H1 (cell line): ENCODE data around the gene KBTBD3. TPM values are rescaled to one million over a fixed set of nuclear protein-coding genes. Genes with fewer than 3 reads are reported as not detected.

Source experiments
- EZH2 ChIP-seq: fragments of 200-600 bp; sonication (generic); IDR thresholded peaks from 2 replicates; pipeline ENCODE4 v1.7.1; 2012; ENCODE audit warnings: low read depth, mild to moderate bottlenecking, moderate library complexity, low read length, inconsistent platforms; ENCODE audit not compliant: severe bottlenecking
- polyA plus RNA-seq, 7 experiments: library from polyadenylated mRNA; depleted of rRNA in 3 of 7; stranded (reverse) in 5 of 7; unstranded in 2 of 7; fragments of >200 nt in 5 of 7; fragments of 200-250 nt in 2 of 7; gene quantifications; 1 replicate in 5 of 7; 2 replicates in 1 of 7; 4 replicates in 1 of 7; pipeline versions ENCODE4 v1.2.1 to v1.2.3, GENCODE V29; 2011 to 2013; ENCODE audit warnings: missing spikeins in 2 of 7, mixed read lengths in 2 of 7
- total RNA-seq: library from RNA; stranded (reverse); fragmentation: NEBNext Ultra II Directional; extraction: Animal tissue kit (Norgen Biotek cat#: 25700); gene quantifications from 2 replicates; pipeline ENCODE4 v1.2.1, GENCODE V29; 2021

Gene KBTBD3
- total and polyA plus RNA-seq, 2 of the 8 experiments (the other 6 are each of a cell fraction or from before 2014, with no cell fraction given) = 1.2 to 6.1 TPM

DNA sequence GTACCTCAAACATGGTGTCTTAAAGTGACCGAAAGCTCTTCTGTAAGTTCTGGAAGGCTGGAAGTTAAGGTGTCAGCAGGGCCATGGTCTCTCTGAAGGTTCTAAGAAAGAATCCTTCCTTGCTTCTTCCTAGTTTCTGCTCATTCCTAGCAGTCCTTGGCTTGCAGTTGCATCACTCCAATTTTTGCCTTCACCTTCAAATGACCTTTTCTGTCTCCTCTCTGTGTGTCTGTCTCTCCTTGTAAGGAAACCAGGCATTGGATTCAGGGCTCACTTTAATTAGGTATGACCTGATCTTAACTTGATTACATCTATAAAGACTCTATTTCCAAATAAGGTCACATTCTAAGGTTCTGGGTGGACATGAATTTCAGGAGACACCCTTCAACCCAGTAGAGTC, 9.0 kb upstream of the KBTBD3 start (continued):
- no peak for TF ChIP-seq EZH2
- TF ChIP-seq, all 59 proteins: peak for 0
